HEK293T (cell line): ENCODE results near the gene SORBS2.

Source experiments
- BHLHE40 ChIP-seq: fragments of 450-650 bp; IDR thresholded peaks from 2 replicates; pipeline ENCODE4 v1.6.1; 2016; ENCODE audit warnings: mild to moderate bottlenecking, moderate library complexity, borderline replicate concordance
- ELF4 ChIP-seq: fragments of 450-650 bp; IDR thresholded peaks from 2 replicates; pipeline ENCODE4 v1.6.1; 2017; ENCODE audit warnings: antibody characterized with exemption
- L3MBTL2 ChIP-seq: fragments of 450-650 bp; conservative IDR thresholded peaks from 2 replicates; pipeline ENCODE4 v1.6.1; 2016; ENCODE audit warnings: mild to moderate bottlenecking

DNA sequence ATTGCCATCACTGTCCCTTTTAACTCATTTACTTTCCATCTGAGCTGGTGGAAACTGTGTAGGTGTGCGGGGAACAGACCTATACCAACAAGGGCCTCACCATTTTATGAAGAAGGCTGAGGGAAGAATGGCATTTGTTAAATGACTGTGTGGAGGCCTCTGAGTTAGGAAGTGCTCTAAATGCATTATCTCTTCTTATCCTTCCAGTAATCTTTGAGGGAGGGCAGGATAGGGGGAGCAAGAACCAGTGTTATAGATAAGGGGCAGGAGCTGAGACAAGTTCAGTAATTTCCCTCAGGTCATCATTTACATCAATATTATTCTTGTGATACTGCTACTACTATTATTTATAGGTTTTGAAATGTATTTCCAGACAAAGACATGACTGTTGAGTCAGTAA, 154.3 kb downstream of the SORBS2 start:
- TF ChIP-seq BHLHE40 = no peak
- TF ChIP-seq L3MBTL2 = no peak
- no peak for TF ChIP-seq ELF4
